Effector CD4-positive, alpha-beta T cell (primary cell): ENCODE data around the gene FN1.

Source experiments
- DNase-seq: peaks from one replicate; pipeline ENCODE4 v3.0.0-alpha.2; 2020

Gene FN1

DNA sequence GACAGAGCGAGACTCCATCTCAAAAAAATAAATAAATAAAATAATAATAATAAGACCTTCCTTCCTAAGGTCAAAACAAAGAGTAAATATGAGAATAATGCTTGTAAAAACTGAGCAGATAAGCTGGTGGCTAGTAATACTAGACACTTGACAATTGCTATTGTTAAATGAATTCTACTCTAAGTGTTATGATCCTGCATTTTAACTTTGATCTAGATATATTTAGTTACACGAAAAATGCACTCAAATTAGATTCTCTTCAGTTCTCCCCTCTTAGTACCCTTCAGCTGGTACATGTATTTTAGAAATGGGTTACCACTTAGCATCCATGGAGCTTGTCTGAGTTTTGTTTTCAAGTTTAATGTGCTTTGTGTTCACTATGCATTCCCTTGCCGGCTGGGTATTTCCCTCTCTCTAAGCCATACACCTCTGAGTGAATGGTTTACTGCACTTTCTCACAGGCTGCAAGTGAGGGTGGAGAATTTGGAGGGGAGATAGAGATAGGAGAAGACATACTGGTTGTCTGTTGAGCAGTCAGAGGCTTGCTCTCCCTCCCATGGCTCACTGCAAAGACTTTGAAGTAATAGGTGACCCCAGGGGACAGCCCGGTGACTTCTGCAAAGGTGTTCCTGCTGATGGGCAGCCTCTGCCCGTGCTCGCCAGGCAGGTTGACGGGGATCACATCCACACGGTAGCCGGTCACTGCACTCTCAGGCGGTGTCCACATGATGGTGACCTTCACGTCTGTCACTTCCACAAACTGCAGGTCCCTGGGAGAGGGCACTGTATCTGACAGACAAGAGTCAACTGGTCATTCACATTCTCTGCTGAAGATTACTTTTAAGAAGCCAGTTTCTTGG lies 29.9 kb downstream of the FN1 start:
- DNase-seq, result no peak

DNA sequence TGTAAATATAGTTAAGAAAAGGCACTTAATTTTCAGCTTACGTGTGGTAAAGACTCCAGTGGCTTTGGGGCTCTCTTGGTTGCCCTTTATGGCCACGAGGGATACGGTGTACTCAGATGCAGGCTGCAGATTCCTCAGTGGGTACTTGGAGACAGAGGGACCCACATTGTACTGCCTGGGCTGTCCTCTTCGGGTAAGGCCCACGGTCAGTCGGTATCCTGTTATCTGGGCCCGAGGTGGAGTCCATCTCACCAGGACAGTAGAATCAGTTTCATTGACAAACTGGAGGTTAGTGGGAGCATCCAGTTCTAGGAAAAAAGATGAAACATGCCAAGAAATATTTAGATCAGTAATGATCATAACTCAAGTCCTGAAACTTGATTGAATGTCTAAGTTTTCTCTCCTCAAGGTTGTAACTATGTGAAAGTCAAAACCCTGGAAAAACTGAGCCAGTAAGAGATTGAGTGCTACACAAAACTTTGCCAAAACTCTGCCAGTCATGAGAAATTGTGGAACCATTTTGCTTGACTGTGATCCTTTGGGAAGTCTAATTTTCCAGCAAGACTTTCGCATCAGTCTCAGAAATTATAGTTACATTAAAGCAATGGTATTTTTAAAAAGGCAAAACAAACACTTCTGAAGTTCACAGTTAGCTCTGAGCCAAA lies 31.4 kb downstream of the FN1 start:
- DNase-seq, result no peak

DNA sequence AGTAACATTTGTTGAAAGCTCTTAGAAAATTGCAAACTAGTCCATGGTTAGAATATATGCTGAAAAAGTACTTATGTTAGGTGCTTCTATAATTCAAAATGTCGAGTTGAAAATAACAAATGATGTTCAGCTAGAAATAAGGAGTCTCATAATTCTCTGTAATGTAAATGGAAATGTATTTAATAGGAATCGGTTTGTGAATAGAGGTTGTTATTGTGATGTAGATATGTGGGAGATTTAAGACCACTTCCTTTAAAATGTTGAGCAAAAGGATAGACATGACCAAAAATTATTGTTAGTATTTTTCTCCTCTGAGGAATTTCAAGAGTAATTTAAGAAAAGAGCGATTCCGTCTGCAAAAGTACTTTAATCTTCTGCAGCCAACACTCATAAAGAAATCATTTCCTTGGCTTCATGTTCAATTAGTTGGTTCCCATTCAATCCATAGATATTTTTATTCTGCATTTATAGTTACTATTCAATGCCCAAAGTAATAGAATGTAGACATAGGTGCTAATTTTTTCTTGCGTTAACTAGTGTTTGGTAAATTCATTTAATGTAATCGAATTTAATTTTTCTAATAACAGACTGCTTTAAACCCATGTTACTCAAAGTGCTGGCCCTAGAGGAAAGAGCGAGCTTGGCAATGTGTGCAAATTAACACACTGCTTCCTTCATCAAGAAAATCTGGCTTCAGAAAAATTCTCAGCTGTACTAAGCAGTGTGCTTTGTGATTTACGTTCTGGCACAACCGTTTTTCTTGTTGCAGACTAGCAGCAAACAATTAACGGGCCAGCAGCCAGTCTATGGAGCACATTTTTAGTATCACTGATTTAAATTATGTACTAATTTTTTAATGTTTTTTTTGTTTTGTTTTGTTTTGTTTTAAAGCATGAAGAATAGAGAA lies 32.2 kb downstream of the FN1 start:
- no peak for DNase-seq

DNA sequence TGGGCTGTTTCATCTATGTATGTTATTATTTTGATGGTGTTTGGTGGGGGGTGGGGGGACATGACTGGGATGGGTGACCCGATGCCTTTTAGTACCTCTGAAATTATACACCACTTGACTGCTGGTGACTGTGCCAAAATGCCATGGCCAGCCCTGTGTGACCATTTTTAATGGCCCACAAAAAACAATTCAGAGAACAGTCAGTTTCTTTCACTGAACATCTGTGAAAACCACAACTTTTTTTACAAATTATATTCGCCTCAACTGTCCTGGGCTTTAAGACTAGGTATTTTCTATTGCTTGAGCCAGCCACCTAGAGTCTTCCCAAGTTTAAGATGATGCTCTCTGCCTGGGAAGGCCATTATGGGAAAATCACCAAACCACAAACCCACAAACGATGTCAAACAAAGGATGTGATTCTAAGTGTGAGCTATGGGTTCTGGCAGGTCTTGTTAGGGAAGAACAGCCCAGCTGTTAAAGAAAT lies 33.9 kb downstream of the FN1 start:
- DNase-seq, result no peak

DNA sequence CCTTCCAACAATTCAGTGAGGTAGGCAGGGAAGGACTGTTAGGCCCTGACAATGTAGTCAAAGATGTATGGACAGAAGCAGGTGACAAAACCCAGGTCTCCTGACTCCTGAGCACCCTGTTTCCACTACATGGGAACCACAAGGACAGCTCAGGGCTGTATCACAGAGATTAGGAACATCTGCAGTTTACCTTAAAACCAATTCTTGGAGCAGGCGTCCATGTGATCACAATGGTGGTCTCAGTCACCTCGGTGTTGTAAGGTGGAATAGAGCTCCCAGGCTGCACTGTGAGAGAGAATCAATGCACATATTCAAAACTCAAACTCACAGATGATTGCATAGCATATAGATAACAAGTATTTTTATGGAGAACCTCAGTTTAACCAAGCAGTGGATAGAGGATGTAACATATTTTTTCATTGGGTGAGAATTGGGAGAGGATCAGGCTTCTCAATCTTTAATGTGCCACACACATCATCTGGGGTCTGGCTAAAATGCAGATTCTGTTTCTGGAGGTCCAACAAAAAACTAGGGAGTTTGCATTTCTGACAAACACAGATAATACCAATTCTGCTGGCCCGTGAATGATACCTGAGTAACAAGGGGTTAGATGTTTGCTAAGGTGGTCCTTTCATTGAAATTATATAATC lies 36.7 kb downstream of the FN1 start:
- no peak for DNase-seq

DNA sequence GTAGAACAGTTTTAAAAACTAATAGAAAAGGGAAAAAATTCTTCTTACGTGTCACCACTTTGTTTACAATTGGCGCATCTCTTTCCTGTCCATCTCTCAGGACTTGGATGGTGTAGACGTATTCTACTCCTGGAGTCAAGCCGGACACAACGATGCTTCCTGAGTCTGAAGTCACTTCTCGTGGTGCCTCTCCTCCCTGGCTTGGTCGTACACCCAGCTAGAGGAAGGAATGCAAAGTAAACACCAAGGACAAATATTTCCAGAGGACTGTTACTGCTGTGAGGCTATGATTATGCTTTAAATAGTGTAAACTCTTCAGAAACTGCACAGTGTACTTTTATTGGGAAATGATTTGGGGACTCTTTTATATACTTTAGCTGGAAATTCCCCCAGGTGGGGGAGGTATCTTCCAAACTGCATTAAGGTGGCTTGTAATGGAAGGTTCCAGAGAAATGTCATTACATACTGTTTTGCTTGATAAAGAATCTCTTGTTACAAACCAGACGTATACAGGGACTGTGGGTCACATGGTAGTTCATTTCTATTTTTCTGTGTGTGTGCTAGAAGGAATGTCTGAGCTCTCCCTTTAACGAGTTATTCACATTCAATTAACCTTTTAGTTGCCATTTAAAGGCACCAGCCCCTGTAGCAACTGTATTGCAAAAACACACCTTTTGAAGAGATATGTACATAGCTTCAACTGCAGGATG lies 38.1 kb downstream of the FN1 start:
- DNase-seq, result no peak

DNA sequence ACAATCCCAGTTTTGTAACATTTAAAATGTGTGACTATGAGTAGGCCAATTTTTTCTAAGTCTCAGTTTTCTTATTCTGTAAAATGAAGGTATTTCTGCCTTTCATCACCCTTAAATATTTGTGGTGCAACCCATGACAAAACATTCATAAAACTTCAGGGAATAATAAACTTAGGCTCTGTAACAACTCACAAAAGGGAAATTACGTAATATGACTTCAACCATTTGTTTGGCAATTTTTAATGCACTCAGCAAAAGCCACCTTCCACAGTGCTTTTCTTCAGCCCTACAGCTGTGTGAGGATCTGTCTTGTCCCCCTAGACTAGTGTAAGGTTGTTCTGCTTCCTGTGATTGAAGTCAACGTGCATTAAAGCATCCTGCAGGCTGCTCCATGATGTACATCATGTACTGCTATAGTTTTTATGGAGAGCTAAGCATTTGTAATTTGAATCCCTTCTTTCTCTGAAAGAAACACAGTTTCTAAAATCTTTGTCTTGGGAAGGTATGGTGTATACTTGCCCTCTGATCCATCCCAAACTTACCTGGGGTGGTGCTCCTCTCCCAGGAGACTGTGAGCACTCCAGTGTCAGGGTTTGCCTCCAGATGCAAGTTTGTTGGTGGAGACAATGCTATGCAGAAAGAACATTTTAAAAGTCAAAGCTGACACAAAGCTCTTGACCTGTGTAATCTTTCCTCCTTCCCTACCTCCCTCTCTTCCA lies 39.1 kb downstream of the FN1 start:
- no peak for DNase-seq

DNA sequence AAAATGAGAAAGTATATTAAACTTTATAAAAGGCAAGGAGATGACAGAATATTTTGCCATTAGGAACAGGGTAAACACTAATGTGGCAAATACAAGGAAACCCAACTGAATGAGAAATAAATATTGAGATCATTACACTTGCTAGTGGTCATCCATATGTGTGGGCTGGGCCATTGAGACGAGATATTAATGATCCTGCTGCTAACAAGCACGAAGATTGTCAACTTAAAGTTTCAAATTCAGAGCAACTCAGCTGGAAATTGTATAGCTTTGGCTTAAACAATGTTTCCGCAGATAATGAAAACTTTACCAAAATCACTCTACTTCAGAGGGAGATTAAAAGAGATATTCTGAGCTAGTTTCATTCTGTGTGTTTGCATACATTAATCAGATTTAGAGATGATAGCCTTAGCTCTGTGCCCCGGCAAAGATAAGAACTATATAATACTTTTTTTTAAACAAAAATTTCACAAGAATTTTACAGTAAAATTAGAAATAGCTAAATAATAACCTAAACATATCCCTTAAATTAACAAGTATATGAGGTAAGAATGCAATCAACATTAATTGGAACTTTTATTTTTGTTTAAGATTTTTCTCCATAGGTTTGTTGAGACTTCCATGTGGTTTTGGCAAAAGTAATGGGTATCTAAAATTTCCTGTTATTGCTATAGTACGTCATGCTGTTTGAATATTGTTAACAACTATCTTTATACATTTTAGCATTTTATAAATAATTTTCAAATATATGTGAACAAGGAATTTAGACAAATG lies 40.0 kb downstream of the FN1 start:
- no peak for DNase-seq

DNA sequence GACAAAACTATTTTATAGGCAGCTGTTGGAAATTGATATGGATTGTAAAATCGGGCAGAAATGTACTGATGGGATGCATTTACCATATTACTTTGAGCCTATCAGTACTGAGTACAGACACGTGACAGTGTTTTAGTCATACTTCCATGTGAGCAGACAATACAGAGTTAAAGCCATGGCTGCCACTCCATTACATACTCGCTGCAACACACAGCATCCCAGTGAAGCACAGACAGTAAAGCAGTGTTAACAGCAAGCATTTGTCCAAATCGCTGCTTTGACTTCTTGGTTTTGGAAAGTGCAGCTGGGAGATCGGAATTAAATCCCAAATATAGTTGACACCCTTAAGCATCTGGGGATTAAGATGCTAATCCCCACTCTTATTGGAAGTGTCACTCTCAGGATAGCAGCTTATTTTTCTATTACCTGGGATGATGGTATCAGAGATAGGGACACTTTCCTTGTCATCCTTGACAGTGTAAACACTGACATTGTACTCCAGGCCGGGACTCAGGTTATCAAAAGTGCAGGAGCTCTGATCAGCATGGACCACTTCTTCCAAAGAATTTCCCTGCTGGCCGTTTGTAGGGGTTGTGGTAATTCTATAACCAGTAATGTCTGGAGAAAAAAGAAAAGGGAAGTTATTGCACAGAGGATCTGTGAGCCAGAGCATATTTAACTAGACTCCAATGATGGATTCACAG lies 41.6 kb downstream of the FN1 start:
- DNase-seq, result no peak

DNA sequence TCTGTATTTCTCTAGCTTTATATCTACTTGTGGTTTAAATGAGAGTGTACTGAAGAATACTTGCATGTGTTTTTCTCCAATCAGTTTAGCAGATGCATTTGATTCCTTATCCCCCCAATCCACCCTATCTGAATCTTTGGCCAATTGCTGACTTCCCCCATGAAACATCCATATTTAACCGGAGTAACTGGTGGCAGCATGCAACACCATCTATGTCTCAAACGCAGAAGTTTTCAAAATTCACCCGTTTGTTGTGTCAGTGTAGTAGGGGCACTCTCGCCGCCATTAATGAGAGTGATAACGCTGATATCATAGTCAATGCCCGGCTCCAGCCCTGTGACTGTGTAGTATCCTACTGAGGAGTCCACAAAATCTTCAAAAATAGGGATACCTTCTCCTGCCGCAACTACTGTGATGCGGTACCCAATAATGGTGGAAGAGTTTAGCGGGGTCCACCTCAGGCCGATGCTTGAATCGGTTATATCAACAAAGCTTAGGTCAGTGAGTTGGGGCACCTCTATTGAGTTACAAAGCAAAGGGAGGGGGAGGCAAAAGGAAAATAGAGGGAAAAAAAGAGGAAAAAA lies 43.1 kb downstream of the FN1 start:
- no peak for DNase-seq

DNA sequence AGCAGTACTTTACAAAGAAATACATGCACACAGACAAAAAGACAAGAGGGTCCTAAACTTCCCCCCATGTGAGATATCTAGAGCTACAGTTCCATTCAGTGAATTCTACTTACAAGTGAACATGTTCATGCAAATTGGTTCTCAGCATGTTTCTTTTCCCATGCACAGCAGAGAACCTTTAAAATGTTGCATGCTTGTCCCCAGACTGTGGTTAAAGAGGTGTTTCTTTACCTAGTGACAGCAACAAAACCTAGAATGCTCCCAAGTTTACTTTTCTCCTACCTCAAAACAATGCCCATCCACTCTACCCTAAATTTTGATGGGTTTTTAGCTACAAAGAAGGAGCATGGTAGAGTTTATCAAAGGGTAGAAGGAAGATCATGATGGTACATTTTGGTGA lies 43.7 kb downstream of the FN1 start:
- no peak for DNase-seq

DNA sequence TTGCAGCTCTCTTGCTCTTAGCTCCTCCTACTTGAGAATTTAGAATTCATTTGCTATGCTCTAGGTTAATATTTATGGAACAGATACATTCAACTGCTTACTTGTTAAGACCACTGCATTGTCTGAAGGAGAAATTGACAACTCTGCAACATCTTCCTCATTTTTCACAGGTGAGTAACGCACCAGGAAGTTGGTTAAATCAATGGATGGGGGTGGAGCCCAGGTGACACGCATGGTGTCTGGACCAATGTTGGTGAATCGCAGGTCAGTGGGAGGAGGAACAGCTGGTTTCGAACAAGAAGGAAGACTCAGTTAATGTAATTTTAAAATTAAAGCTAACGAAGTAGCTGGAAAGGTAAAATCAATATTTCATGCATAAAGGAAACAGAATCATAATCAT lies 44.3 kb downstream of the FN1 start:
- DNase-seq, result no peak

DNA sequence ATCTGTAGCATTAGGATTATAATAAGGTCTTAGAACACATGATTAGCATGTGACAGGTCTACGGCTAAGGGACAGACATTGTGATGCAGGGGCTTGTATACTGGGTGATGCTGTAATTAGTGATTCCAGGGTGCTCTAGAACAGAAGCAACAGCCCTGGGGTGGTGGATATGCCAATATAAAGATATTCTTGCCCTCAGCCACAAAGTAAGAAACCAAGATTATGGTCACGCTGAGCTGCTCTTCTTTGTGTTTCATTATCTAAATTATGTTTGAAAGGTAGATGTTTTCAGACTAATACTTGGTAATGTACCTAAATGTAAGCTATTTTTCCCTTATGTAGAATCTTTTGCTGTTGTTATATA lies 45.3 kb downstream of the FN1 start:
- no peak for DNase-seq

DNA sequence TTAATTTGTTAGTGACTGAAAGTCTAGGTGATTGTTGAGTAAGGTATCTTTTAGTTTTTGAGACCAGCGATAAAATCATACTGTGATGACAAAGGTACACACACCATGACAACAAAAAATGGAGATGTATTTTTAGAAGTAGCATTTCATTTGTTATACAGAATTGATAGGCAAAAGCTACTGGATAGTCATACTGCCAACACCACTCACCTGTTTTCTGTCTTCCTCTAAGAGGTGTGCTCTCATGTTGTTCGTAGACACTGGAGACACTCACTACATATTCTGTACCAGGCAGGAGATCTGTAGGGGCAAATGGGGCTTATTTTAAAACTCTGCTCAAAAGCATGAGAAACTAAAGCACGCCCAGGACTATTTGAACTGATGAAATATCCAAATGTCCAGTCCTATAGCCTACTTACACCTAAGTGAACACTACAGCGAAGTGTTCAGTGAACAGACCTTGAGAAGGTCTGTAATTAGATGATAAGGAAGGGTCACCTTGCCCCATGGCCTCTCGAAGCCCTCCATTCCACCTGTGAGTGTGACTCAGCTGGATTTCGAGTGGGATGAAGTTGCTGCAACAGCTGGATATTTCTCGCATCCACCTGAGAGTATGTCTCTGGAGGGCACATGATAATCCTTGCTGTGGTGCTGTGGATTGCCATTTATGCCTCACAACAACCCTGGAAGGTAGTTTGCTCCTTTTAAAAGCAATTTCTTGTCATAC lies 47.7 kb downstream of the FN1 start:
- DNase-seq, result no peak

DNA sequence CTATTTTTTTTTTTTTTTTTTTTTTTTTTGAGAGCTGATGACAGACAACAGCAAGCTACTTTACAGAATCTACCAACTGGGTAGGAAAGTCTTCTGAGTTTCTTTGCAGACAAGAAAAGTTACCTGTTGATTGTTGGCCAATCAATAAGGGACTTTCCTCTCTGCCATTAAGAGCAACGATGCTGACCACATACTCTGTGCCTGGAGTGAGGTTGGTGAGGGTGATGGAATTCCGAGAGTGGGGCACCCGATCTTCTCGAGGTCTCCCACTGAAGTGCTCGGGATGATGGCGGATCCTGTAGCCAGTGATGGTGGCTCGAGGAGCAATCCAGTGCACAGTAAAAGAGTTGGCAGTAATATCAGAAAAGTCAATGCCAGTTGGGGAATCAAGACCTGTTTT lies 49.3 kb downstream of the FN1 start:
- DNase-seq, result no peak

DNA sequence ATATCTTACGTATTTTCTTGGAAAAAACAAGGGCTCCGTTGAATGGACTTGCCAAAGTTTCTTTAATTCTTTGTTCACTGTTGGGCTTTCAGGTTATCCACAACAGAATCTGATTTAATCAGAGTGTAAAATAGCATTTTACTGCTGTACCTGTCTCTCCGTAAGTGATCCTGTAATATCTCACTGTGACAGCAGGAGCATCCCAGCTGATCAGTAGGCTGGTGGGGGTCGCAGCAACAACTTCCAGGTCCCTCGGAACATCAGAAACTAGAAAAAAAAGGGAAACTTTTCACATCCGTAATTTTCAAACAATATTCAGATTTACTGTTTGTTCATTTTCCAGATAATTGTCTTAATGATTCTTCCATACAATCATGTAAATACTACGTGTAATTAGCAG lies 51.2 kb downstream of the FN1 start:
- no peak for DNase-seq

DNA sequence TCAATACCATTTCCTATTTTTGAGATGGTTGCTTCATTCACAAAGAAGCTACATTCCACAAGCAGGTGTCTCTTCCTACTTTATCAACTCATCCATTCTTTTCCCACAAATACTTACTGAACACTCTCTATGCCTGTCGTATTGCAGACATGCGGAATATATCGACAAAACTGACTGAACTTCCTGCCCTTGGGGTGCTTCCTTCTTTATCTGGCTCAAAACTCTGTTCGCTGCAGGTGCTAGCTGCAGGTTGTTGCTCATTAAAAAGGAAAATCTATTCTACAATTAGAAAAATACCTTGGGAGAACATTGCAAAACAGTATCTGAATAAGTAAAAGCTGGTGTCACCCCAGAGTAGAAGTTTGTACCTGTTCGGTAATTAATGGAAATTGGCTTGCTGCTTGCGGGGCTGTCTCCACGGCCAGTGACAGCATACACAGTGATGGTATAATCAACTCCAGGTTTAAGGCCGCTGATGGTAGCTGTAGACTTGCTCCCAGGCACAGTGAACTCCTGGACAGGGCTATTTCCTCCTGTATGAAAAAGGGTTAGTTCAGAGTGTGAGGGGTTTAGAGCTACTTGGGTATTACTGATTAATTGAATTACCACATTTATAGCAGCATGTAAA lies 52.1 kb downstream of the FN1 start:
- DNase-seq, result no peak

DNA sequence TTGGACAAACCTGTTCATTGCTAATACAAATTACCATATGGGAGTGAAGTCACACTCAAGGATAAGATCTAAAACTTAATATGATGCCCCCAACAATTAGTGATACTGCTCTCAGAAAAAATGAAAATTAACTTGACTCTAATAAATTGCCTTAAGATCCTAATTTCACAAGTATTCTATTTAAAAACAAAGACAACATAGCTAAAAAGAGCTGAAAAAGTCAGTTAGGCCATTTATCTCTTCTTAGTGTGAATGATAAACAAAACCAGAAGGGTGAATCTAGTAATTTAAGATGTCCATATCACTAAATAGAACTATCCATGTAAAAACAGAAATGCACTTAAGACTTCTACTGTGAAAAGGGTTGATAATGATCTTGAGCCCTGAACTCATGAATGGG lies 53.4 kb downstream of the FN1 start:
- DNase-seq, result no peak
